PFSK-1 (cell line): ENCODE measurements around the gene EVL.

ENCODE experiments used
- FOXP2 ChIP-seq: optimal IDR thresholded peaks from 2 replicates; pipeline ENCODE3; 2011; ENCODE audit warnings: borderline replicate concordance, control low read depth, inconsistent platforms; ENCODE audit not compliant: insufficient read depth; ENCODE audit errors: extremely low read length, extremely low read depth
- POLR2AphosphoS5 ChIP-seq: IDR thresholded peaks from 2 replicates; pipeline ENCODE4 v1.6.1; 2012; ENCODE audit warnings: low read depth, mild to moderate bottlenecking, control low read depth, low read length, moderate library complexity
- SIN3A ChIP-seq: IDR thresholded peaks from 2 replicates; pipeline ENCODE4 v1.6.1; 2012; ENCODE audit warnings: mild to moderate bottlenecking, low read length, moderate library complexity, borderline replicate concordance; ENCODE audit not compliant: insufficient read depth
- TAF1 ChIP-seq: IDR thresholded peaks from 2 replicates; pipeline ENCODE4 v1.6.1; 2012; ENCODE audit warnings: low read length, control low read depth, borderline replicate concordance; ENCODE audit not compliant: insufficient read depth
- TF ChIP-seq, protein P1 (sequence below), 2 experiments: IDR thresholded peaks; 2 replicates each; pipeline versions ENCODE4 v1.6.1 to v1.8.0; 2011 to 2012; ENCODE audit warnings: low read depth in 2 of 2, low read length in 2 of 2, control low read depth in 1 of 2, inconsistent platforms in 1 of 2, mild to moderate bottlenecking in 1 of 2, moderate library complexity in 1 of 2; ENCODE audit not compliant: insufficient read depth in 1 of 2

Gene EVL

DNA sequence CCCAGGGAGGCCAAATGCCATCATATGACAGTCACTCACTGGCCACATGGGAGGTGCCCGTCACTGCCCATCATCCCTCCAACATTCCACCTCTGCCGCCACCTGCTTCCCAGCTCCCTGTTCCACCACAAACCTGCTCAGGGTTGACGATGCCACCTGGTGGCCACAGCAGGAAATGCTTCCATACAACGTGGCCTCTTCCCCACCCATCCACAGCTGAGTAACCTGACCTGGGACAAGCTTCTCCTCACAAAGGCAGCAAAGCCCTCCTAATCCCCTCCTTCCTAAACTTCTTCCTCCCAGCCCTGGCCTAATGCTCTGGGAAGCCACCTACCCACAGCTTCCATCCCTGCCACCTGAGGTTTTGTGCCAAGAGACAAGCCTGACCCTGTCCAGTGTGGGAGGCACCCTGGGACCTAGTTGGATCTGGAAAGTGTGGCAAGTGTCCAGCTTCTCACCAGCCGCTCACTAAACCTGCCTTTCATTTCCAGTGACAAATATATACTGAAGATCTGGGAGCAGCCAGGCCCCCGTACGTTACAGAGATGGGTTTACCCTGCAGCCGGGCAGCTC lies 89.9 kb downstream of the EVL start:
- TF ChIP-seq TAF1: no peak
- TF ChIP-seq, protein P1, sequence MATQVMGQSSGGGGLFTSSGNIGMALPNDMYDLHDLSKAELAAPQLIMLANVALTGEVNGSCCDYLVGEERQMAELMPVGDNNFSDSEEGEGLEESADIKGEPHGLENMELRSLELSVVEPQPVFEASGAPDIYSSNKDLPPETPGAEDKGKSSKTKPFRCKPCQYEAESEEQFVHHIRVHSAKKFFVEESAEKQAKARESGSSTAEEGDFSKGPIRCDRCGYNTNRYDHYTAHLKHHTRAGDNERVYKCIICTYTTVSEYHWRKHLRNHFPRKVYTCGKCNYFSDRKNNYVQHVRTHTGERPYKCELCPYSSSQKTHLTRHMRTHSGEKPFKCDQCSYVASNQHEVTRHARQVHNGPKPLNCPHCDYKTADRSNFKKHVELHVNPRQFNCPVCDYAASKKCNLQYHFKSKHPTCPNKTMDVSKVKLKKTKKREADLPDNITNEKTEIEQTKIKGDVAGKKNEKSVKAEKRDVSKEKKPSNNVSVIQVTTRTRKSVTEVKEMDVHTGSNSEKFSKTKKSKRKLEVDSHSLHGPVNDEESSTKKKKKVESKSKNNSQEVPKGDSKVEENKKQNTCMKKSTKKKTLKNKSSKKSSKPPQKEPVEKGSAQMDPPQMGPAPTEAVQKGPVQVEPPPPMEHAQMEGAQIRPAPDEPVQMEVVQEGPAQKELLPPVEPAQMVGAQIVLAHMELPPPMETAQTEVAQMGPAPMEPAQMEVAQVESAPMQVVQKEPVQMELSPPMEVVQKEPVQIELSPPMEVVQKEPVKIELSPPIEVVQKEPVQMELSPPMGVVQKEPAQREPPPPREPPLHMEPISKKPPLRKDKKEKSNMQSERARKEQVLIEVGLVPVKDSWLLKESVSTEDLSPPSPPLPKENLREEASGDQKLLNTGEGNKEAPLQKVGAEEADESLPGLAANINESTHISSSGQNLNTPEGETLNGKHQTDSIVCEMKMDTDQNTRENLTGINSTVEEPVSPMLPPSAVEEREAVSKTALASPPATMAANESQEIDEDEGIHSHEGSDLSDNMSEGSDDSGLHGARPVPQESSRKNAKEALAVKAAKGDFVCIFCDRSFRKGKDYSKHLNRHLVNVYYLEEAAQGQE (IDR thresholded peaks at IDR 0.05; ENCODE audit: insufficient read depth in 1 of 2, low read depth in 2 of 2, low read length in 2 of 2): no peak
- no peak for TF ChIP-seq FOXP2
- TF ChIP-seq POLR2AphosphoS5: no peak
- no peak for TF ChIP-seq SIN3A

DNA sequence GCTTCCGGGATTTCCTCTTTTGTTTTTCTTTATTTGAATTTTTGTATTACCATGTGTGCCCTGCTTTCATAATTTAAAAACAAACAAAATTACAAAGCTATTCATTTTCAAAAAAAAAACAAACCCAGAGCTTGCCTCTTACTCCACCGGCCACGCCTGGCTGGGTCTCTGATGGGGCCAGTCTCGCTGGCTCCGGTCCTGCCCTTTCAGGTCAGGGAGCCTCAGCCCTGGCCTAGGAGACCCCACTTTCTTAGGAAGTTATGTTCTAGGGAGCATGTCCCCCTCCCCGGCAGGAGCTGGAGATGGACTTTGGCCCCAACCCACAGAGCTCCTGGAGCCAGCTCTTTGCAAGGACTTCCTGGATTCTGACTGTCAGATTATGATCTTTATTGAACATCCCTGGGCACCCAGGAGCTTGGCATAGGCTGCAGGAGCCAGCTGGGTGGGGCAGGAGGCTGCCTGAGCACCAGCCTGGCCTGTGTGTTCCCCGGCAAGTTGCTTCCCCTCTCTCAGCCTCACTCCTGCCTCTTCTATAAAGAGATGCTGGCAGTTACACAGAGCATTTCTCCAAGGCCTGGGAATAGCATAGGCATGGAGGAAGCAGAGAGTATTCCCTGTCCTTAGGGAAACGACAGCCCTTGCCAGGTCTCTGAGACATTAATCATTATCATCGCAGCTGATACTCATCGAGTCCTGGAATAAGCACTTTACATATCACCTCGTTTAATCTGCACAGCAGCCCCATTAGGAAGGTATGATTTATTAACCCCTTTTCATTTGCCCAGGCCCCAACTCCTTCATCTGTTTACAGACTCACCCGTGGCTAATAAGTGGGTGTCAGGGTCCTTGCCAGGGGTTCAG lies 90.8 kb downstream of the EVL start:
- TF ChIP-seq, protein P1 (IDR thresholded peaks at IDR 0.05; ENCODE audit: insufficient read depth in 1 of 2, low read depth in 2 of 2, low read length in 2 of 2): no peak
- TF ChIP-seq TAF1: no peak

DNA sequence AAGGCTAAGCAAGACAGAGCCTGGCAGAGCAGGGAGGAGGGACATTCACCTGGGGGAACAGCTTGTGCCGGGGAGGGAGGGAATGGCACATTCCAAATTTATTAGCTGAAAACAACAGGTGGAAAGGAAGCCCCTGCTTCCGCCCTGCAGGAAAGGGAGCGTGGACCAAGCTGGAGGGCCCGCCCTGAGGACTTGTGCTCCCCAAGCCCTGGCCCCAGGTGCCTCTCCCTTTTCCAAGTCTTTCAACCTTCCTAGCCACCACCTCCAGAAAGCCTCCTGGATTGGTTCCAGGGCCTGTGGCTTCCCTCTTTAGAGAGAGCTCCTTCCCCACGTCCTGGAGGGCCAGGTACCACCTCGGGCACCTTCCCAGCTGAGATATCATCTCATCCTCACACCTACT lies 91.6 kb downstream of the EVL start:
- TF ChIP-seq TAF1 (no peak), SIN3A (no peak), POLR2AphosphoS5 (no peak), FOXP2 (no peak)
- TF ChIP-seq, protein P1 (IDR thresholded peaks at IDR 0.05; ENCODE audit: insufficient read depth in 1 of 2, low read depth in 2 of 2, low read length in 2 of 2): no peak

DNA sequence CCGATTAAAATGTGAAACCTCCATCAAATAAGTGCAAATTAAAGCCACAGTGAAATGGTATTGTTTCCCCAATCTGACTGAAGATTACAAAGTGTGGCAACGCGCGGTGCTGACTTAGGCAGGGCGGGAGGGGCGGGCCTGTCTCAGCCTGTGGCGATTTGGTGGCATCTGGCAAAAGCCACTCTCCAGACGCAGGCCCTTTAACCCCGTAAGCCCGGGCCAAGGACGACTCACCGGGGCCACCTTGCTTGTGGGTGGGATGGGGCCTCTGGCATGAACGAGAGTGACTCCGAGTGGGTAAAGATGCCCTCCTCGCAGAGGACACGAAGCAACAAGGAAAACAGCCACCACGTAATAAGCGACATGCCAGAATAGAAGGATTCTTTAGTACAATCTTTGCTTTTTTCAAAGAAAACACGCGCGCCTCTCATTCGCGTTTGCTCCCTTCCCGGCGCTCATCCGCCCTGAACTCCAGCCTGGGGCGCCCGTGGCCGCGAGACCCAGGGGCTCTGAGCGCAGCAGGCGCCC lies 93.4 kb downstream of the EVL start:
- no peak for TF ChIP-seq POLR2AphosphoS5
- TF ChIP-seq, protein P1 (IDR thresholded peaks at IDR 0.05; ENCODE audit: insufficient read depth in 1 of 2, low read depth in 2 of 2, low read length in 2 of 2): no peak
- TF ChIP-seq TAF1: no peak
- no peak for TF ChIP-seq SIN3A
- TF ChIP-seq FOXP2: no peak
